Adrenal gland (tissue), 12 donors: ENCODE measurements around the gene LIPC. TPM values are rescaled to one million over a fixed set of nuclear protein-coding genes. Genes with fewer than 3 reads are reported as not detected.

ENCODE experiments used
- DNase-seq, 7 donors: peaks; one replicate each; pipeline ENCODE4 v3.0.0-alpha.2; 2019 to 2020
- H3K27ac ChIP-seq, 5 donors: fragments of 200-600 bp; sonication (generic) in 4 of 5; 1 replicate in 3 of 5; 2 replicates in 2 of 5; pipeline versions ENCODE4 v1.5.1 to v1.8.0; 2016 to 2020; ENCODE audit warnings: mild to moderate bottlenecking in 1 of 5
- H3K27me3 ChIP-seq: fragments of 200-600 bp; 2 replicates; pipeline ENCODE4 v1.8.0; 2021
- H3K36me3 ChIP-seq, 2 donors: fragments of 200-600 bp; replicated peaks in 1 of 2; 1 replicate in 1 of 2; 2 replicates in 1 of 2; pipeline versions ENCODE4 v1.5.1 to v1.8.0; 2018 to 2022
- H3K4me1 ChIP-seq, 2 donors: fragments of 200-600 bp; replicated peaks in 1 of 2; 1 replicate in 1 of 2; 2 replicates in 1 of 2; pipeline versions ENCODE4 v1.5.1 to v1.8.0; 2018 to 2021
- H3K4me3 ChIP-seq, 4 donors: fragments of 200-600 bp; sonication (generic) in 3 of 4; one replicate each; pipeline ENCODE4 v1.5.1; 2016 to 2018
- H3K9me3 ChIP-seq, 3 donors: fragments of 200-600 bp; sonication (generic) in 1 of 3; replicated peaks in 1 of 3; 1 replicate in 2 of 3; 2 replicates in 1 of 3; pipeline versions ENCODE4 v1.5.1 to v1.8.0; 2016 to 2021
- POLR2A ChIP-seq, 2 donors: fragments of 450-650 bp; IDR thresholded peaks; one replicate each; pipeline ENCODE4 v1.6.1; 2017; ENCODE audit warnings: antibody characterized with exemption in 2 of 2, mild to moderate bottlenecking in 2 of 2, moderate library complexity in 1 of 2
- WGBS, 4 donors: extraction: QIAGEN DNeasy Blood & Tissue Kit in 2 of 4; methylation state at CpG; one replicate each; pipeline versions ENCODE4 v1.1.5 to v1.1.7; 2013 to 2017; 5-methylcytosine and 5-hydroxymethylcytosine counted together
- intact Hi-C, 2 donors: fragments of 100-400 bp; cut with DNase I; formaldehyde crosslinking; loops; one replicate each; pipeline versions ENCODE4 v1.14.1 to v1.15.0; 2022 to 2023
- polyA plus RNA-seq, 3 donors: library from polyadenylated mRNA; stranded (reverse); fragments of 200-250 nt in 2 of 3; fragments of 350-450 nt in 1 of 3; fragmentation: Illumina TruSeq in 1 of 3; extraction: RNeasy Lipid Tissue Mini Kit (QIAGEN cat#74804) in 1 of 3; gene quantifications; one replicate each; pipeline ENCODE4 v1.2.3, GENCODE V29; 2013 to 2014
- total RNA-seq, 9 donors: library from RNA; depleted of rRNA in 4 of 9; stranded (reverse); fragments of >200 nt in 4 of 9; fragments of 120-200 nt in 1 of 9; fragmentation: NEBNext Ultra II Directional in 1 of 9; extraction: Animal tissue kit (Norgen Biotek cat#: 25700) in 1 of 9; gene quantifications; one replicate each; pipeline versions ENCODE4 v1.1.0 to v1.2.4, GENCODE V29; 2013 to 2023
- TF ChIP-seq, protein P1 (sequence below), 6 experiments: fragments of 450-650 bp in 4 of 6; fragments of 200-600 bp in 2 of 6; sonication (generic) in 1 of 6; IDR thresholded peaks; 1 replicate in 5 of 6; 2 replicates in 1 of 6; pipeline versions ENCODE4 v1.5.1 to v1.8.0; 2016 to 2021; ENCODE audit warnings: antibody characterized with exemption in 6 of 6, mild to moderate bottlenecking in 2 of 6, moderate library complexity in 1 of 6
- donor health status: healthy with polysubstance abuse.
- donor health status: Bipolar disorder and iron deficiency.
- donor health status: DM: yes; HTN: yes; CAD: no.
- donor health status: DM: no; HTN: no; CAD: no.
- donor health status: DM: no; HTN: no; CAD: no.
- donor health status: DM: yes; HTN: yes; CAD: no.

The LIPC gene
- total and polyA plus RNA-seq, 12 donors: 0.11 to 1.0 (median 0.24) TPM; not detected in 5

DNA sequence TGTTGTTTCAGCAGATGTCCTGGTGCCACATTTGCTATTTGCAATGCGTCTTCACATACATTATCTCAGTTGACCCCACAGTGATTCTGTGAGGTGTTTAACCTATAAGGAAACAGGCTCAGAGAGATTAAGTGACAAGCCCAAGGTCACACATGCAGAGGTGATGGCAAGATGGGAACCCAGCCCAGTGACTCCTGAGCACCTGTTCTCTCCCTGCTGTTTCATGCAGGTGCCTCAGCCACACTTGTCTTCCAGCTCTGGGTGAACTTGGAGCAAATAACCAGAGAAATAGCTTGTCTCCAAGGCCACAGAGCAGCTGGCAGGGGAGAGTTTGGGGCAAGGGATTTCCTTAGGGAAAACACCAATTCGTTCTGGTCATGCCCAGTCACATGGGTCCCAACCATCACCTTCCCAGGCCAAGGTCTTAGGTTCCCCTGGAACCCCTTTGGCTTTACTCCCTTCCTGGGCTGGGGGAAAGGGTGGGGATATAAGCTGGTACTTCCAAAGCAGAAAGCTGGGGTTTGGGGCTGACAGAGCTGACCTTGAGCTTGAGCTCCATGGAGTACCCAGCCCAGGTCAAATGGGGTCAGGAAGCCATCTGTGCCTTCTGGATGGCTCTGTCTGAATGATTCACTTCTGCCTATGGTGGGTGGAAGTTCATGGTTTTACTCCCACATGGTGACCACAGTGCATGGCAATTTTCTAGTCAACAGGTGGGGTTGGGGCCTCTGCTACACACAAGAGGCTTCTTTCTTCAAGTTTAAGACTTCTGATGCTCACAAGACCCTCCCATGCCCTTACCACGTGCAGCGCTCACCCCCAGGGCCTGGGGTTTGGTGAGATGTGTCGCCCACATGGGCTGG is 22.4 kb downstream of the LIPC start:
- WGBS, 4 donors: 80 to 95% (median 84%) methylated on average over 4 to 5 of the region's 5 CpGs
- intact Hi-C loops: no loop called here

DNA sequence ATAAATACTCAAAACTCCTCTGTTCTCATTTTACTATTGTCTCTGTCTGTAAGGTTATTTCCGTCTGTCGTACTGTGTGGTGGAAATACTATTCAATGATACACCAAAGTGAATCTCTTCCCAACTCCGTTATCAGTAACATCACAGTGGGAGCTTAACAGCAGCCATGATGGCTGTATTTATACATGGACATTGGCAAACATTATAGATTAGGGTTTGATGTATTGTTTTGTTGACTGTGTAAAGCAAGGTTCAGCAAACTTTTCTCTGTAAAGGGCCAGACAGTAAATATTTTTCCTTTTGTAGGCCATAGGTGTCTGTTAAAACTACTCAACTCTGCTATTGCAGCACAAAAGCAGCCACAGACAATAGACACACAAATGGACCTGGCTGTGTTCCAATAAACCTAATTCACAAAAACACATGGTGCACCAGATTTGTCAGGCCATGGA is 23.2 kb downstream of the LIPC start:
- H3K27me3 ChIP-seq: no peaks in the 10 kb centered on the region
- no peak overlapping the region for H3K27ac ChIP-seq
- H3K36me3 ChIP-seq: no peaks in the 10 kb centered on the region
- intact Hi-C loops: no loop called here
- no peak for DNase-seq
- peaks cover 0 to 13% of the 10 kb centered on the region in 2 donors for H3K4me1 ChIP-seq
- no peak overlapping the region for H3K4me3 ChIP-seq
- no peaks in the 10 kb centered on the region for H3K9me3 ChIP-seq
- WGBS, 4 donors: 90 to 96% (median 92%) methylated on average over 3 of the region's 3 CpGs
- TF ChIP-seq, protein P1, sequence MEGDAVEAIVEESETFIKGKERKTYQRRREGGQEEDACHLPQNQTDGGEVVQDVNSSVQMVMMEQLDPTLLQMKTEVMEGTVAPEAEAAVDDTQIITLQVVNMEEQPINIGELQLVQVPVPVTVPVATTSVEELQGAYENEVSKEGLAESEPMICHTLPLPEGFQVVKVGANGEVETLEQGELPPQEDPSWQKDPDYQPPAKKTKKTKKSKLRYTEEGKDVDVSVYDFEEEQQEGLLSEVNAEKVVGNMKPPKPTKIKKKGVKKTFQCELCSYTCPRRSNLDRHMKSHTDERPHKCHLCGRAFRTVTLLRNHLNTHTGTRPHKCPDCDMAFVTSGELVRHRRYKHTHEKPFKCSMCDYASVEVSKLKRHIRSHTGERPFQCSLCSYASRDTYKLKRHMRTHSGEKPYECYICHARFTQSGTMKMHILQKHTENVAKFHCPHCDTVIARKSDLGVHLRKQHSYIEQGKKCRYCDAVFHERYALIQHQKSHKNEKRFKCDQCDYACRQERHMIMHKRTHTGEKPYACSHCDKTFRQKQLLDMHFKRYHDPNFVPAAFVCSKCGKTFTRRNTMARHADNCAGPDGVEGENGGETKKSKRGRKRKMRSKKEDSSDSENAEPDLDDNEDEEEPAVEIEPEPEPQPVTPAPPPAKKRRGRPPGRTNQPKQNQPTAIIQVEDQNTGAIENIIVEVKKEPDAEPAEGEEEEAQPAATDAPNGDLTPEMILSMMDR (IDR thresholded peaks at IDR 0.05): no peak
- no peak for TF ChIP-seq POLR2A (IDR thresholded peaks at IDR 0.05)

More for the DNA sequence above, 22.4 kb downstream of the LIPC start:
- H3K9me3 ChIP-seq: no peaks in the 10 kb centered on the region
- TF ChIP-seq POLR2A (IDR thresholded peaks at IDR 0.05): no peak
- TF ChIP-seq, protein P1 (IDR thresholded peaks at IDR 0.05): no peak
- no peak overlapping the region for H3K27ac ChIP-seq
- H3K27me3 ChIP-seq: no peaks in the 10 kb centered on the region
- H3K4me3 ChIP-seq: no peak overlapping the region
- no peaks in the 10 kb centered on the region for H3K36me3 ChIP-seq
- DNase-seq: no peak
- peaks cover 0 to 13% of the 10 kb centered on the region in 2 donors for H3K4me1 ChIP-seq

- H3K4me3 ChIP-seq: no peak overlapping the region
- no peaks in the 10 kb centered on the region for H3K9me3 ChIP-seq
- no peak for TF ChIP-seq POLR2A (IDR thresholded peaks at IDR 0.05)
- TF ChIP-seq, protein P1 (IDR thresholded peaks at IDR 0.05): no peak
- DNase-seq: no peak
- intact Hi-C loops: no loop called here
- H3K27ac ChIP-seq: peak overlapping the region in 1 of 5 donors; percentile 40
- WGBS, 4 donors: 69 to 78% (median 72%) methylated on average over 7 of the region's 7 CpGs
- H3K4me1 ChIP-seq: peaks cover 4 to 13% of the 10 kb centered on the region in 2 donors
- H3K27me3 ChIP-seq: no peaks in the 10 kb centered on the region
- H3K36me3 ChIP-seq: no peaks in the 10 kb centered on the region
These were observed 25.7 kb downstream of the LIPC start for GRCh38 chr15:58457466-58457965.

- Histone ChIP-seq H3K9me3 (no peaks in the 10 kb centered on the region), H3K36me3 (no peaks in the 10 kb centered on the region), H3K27ac (peak overlapping the region in 1 of 5 donors; percentile 55), H3K4me1 (peaks cover 4 to 13% of the 10 kb centered on the region in 2 donors), H3K4me3 (no peak overlapping the region), H3K27me3 (no peaks in the 10 kb centered on the region)
- 19 to 30% (median 23%) methylated on average over 3 of the region's 3 CpGs for WGBS, 4 donors
- peak in 2 of 7 donors; percentile 27 to 43 for DNase-seq
- intact Hi-C loops: no loop called here
- TF ChIP-seq, protein P1 (IDR thresholded peaks at IDR 0.05): no peak
- no peak for TF ChIP-seq POLR2A (IDR thresholded peaks at IDR 0.05)
These were observed 26.3 kb downstream of the LIPC start for GRCh38 chr15:58458076-58458475.
